Sigmoid colon (tissue), 4 donors: ENCODE results near the gene ORM1.

Experiments
- CTCF ChIP-seq, 4 experiments: fragments of 450-650 bp in 3 of 4; fragments of 200-600 bp in 1 of 4; IDR thresholded peaks; one replicate each; pipeline ENCODE4 v1.5.1; 2016 to 2019; ENCODE audit warnings: antibody characterized with exemption in 4 of 4, mild to moderate bottlenecking in 3 of 4, moderate library complexity in 2 of 4
- POLR2A ChIP-seq, 2 donors: fragments of 450-650 bp; IDR thresholded peaks; one replicate each; pipeline ENCODE4 v1.6.1; 2016; ENCODE audit warnings: antibody characterized with exemption in 2 of 2, mild to moderate bottlenecking in 2 of 2, moderate library complexity in 2 of 2
- POLR2AphosphoS5 ChIP-seq, 4 donors: sonication (generic); formaldehyde crosslinking; IDR thresholded peaks; one replicate each; pipeline ENCODE4 v1.6.1; 2017; ENCODE audit warnings: antibody characterized with exemption in 4 of 4

GRCh38 chr9:114281473-114282103 lies 41.3 kb upstream of the ORM1 start:
- no peak for TF ChIP-seq POLR2AphosphoS5 (IDR thresholded peaks at IDR 0.05)
- no peak for TF ChIP-seq CTCF (IDR thresholded peaks at IDR 0.05)
- no peak for TF ChIP-seq POLR2A (IDR thresholded peaks at IDR 0.05)
